Stimulated activated CD4-positive, alpha-beta T cell treated with anti-CD3 and anti-CD28 coated beads, Interleukin-1b, Interleukin-23, amount 100 ng/mL, for 24 hours (primary cell): ENCODE measurements around the gene LDLRAD3.

Source experiments
- DNase-seq, 4 experiments: peaks; one replicate each; pipeline ENCODE4 v3.0.0-alpha.2; 2020; ENCODE audit warnings: low read depth in 4 of 4, low spot score in 1 of 4

LDLRAD3 gene

GRCh38 chr11:36071917-36072500, 128.1 kb downstream of the LDLRAD3 start:
- no peak for DNase-seq

GRCh38 chr11:36073411-36074203, 129.7 kb downstream of the LDLRAD3 start:
- no peak for DNase-seq

GRCh38 chr11:36074941-36075431, 131.1 kb downstream of the LDLRAD3 start:
- DNase-seq = no peak

- no peak for DNase-seq
Observed at GRCh38 chr11:36077368-36077767, 133.5 kb downstream of the LDLRAD3 start.

- no peak for DNase-seq
Observed at GRCh38 chr11:36077886-36078685, 134.2 kb downstream of the LDLRAD3 start.

- no peak for DNase-seq
Observed at GRCh38 chr11:36078686-36079055, 134.8 kb downstream of the LDLRAD3 start.

- DNase-seq = no peak
Observed at GRCh38 chr11:36079878-36080675, 136.2 kb downstream of the LDLRAD3 start.

GRCh38 chr11:36081274-36081945, 137.5 kb downstream of the LDLRAD3 start:
- no peak for DNase-seq

GRCh38 chr11:36086366-36086765, 142.5 kb downstream of the LDLRAD3 start:
- no peak for DNase-seq

GRCh38 chr11:36088266-36088972, 144.6 kb downstream of the LDLRAD3 start:
- DNase-seq = no peak

GRCh38 chr11:36089920-36090319, 146.1 kb downstream of the LDLRAD3 start:
- no peak for DNase-seq

- DNase-seq = no peak
Observed at GRCh38 chr11:36090356-36091109, 146.7 kb downstream of the LDLRAD3 start.

- no peak for DNase-seq
Observed at GRCh38 chr11:36091256-36091811, 147.5 kb downstream of the LDLRAD3 start.

GRCh38 chr11:36092314-36093030, 148.6 kb downstream of the LDLRAD3 start:
- DNase-seq = no peak

GRCh38 chr11:36093548-36093947, 149.7 kb downstream of the LDLRAD3 start:
- no peak for DNase-seq

- no peak for DNase-seq
Observed at GRCh38 chr11:36094164-36094563, 150.3 kb downstream of the LDLRAD3 start.

- no peak for DNase-seq
Observed at GRCh38 chr11:36095716-36096115, 151.9 kb downstream of the LDLRAD3 start.

GRCh38 chr11:36097219-36097650, 153.4 kb downstream of the LDLRAD3 start:
- no peak for DNase-seq
